GM12891 (cell line): ENCODE data around the gene PRR19.

ENCODE experiments used
- PAX5 ChIP-seq: IDR thresholded peaks from 2 replicates; pipeline ENCODE4 v1.6.1; 2011; ENCODE audit warnings: low read length, moderate library complexity, mild to moderate bottlenecking; ENCODE audit not compliant: insufficient read depth, severe bottlenecking
- POLR2A ChIP-seq: IDR thresholded peaks from 2 replicates; pipeline ENCODE4 v1.6.1; 2011; ENCODE audit warnings: low read depth, low read length, control low read depth
- POLR2AphosphoS5 ChIP-seq: IDR thresholded peaks from 2 replicates; pipeline ENCODE4 v1.6.1; 2011; ENCODE audit warnings: low read depth, low read length, control low read depth
- POU2F2 ChIP-seq: IDR thresholded peaks from 2 replicates; pipeline ENCODE4 v1.6.1; 2011; ENCODE audit warnings: low read depth, mild to moderate bottlenecking, control low read depth, low read length, moderate library complexity
- SPI1 ChIP-seq: IDR thresholded peaks from 2 replicates; pipeline ENCODE4 v1.6.1; 2011; ENCODE audit warnings: low read depth, low read length, control low read depth
- TAF1 ChIP-seq: IDR thresholded peaks from 2 replicates; pipeline ENCODE4 v1.6.1; 2011; ENCODE audit warnings: low read depth, low read length, control low read depth

- TF ChIP-seq PAX5 (no peak), POLR2A (no peak), POLR2AphosphoS5 (no peak), SPI1 (no peak), TAF1 (no peak), POU2F2 (no peak)
Observed at GRCh38 chr19:42273407-42274064, 28.4 kb upstream of the PRR19 start.
